Measurements from ENCODE around the gene NTN3.
A peak's percentile ranks its signal among the peaks of the same experiment; 100 is the strongest.

Gene NTN3

DNA sequence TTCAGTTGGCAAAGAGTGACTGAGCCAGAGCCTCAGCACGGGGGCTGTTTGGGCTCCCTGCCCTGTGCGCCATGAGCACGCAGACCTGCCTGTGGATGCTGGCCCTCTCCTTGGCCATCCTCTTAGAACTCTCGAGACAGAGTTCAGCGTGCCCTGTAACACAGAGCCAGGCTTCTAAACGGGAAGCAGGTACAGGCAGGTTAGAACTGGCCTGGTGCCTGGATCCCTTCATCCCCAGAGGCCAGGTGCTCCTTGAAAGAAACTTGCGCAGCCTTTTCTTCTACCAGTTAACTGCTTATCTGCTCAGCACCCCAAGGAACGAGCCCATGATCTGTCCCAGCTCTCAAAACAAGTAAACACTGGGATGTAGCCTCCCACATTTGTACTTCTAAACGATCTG lies 35.0 kb upstream of the NTN3 start:
- no peaks in the 10 kb centered on the region for H3K27me3 ChIP-seq (ENCODE audit: control insufficient read depth in 3 of 3, insufficient read depth in 3 of 3, low read depth in 1 of 3, low read length in 3 of 3)
- H3K4ac ChIP-seq (ENCODE audit: low read length): no peak overlapping the region
- no peak overlapping the region for H2BK15ac ChIP-seq (ENCODE audit: low read length)
- no peak for DNase-seq (ENCODE audit: low spot score)
- H3K4me1 ChIP-seq (ENCODE audit: control insufficient read depth in 2 of 2, insufficient read depth in 1 of 2, low read depth in 1 of 2, low read length in 2 of 2): no peaks in the 10 kb centered on the region
- H2BK12ac ChIP-seq (ENCODE audit: low read length): no peak overlapping the region
- H3K14ac ChIP-seq (ENCODE audit: low read length): no peak overlapping the region
- H2BK5ac ChIP-seq (ENCODE audit: low read length): no peak overlapping the region
- no peaks in the 10 kb centered on the region for H3K9me3 ChIP-seq (replicated peaks in 1 of 2; ENCODE audit: control insufficient read depth in 2 of 2, insufficient read depth in 1 of 2, low read depth in 1 of 2, low read length in 2 of 2)
- H3K36me3 ChIP-seq (replicated peaks in 1 of 2; ENCODE audit: control insufficient read depth in 2 of 2, insufficient read depth in 2 of 2, low read length in 2 of 2): peaks cover 58 to 93% of the 10 kb centered on the region in 2 donors
- no peak overlapping the region for H2BK120ac ChIP-seq (ENCODE audit: low read depth, low read length)
- H3K4me3 ChIP-seq (ENCODE audit: low read length in 2 of 2): no peak overlapping the region
- no peak overlapping the region for H2AFZ ChIP-seq (ENCODE audit: low read length)
- no peak overlapping the region for H4K8ac ChIP-seq (ENCODE audit: low read depth, low read length)
- H2AK5ac ChIP-seq (ENCODE audit: low read depth, low read length): no peak overlapping the region
- no CpG with 5 or more reads among the region's 9 CpGs for WGBS, 2 donors (ENCODE audit: extremely low coverage in 2 of 2, insufficient read length in 2 of 2, insufficient replicate concordance in 1 of 2)
- no peak overlapping the region for H3K18ac ChIP-seq (ENCODE audit: low read length)
- H4K91ac ChIP-seq (ENCODE audit: low read depth, low read length, poor library complexity): no peak overlapping the region
- H3K79me1 ChIP-seq (ENCODE audit: low read depth, low read length): peaks cover 8% of the 10 kb centered on the region
- H3K9ac ChIP-seq (ENCODE audit: low read depth, low read length, poor library complexity): no peak overlapping the region
- H3K27ac ChIP-seq (replicated peaks; ENCODE audit: low read length): no peak overlapping the region
- H3K23ac ChIP-seq (ENCODE audit: low read depth, low read length, poor library complexity): no peak overlapping the region
- no peak overlapping the region for H3K4me2 ChIP-seq (ENCODE audit: insufficient read depth, low read length, poor library complexity, severe bottlenecking)

DNA sequence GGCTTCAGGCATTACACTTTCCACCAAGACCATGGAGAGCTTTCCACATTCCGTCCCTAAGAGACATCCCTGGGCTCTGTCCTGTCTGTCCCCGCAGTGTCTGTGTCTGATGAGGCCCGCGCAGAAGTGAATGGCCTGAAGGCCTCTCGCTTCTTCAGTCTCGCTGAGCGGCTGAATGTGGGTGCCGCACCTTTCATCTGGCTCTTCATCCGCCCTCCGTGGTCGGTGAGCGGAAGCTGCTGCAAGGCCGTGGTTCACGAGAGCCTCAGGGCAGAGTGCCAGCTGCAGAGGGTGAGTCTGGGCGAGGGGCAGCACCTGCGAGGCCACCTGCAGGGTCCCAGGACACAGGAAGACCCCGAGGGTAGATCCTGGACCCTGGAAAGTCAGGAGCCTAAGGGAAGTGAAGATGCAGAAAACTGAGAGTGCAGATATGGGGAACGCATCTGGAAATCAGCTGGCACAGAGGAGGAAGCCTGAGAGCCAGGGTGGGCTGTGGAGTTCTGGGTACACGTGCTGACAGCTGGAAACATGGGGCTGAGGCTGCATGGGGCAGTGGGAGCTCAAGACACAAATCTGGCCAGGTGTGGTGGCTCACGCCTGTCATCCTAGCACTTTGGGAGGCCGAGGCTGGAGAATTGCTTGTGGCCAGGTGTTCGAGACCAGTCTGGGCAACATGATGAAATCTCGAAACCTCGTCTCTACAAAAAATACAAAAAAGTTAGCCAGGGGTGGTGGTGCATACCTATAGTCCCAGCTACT lies 33.9 kb upstream of the NTN3 start:
- Histone ChIP-seq H2BK15ac (ENCODE audit: low read length) (no peak overlapping the region), H3K4ac (ENCODE audit: low read length) (no peak overlapping the region), H4K8ac (ENCODE audit: low read depth, low read length) (no peak overlapping the region), H2BK120ac (ENCODE audit: low read depth, low read length) (no peak overlapping the region), H3K9ac (ENCODE audit: low read depth, low read length, poor library complexity) (no peak overlapping the region), H3K4me3 (ENCODE audit: low read length in 2 of 2) (no peak overlapping the region), H3K9me3 (replicated peaks in 1 of 2; ENCODE audit: control insufficient read depth in 2 of 2, insufficient read depth in 1 of 2, low read depth in 1 of 2, low read length in 2 of 2) (no peaks in the 10 kb centered on the region), H3K14ac (ENCODE audit: low read length) (no peak overlapping the region), H2AFZ (ENCODE audit: low read length) (no peak overlapping the region), H3K27ac (replicated peaks; ENCODE audit: low read length) (no peak overlapping the region), H2BK12ac (ENCODE audit: low read length) (no peak overlapping the region), H3K79me1 (ENCODE audit: low read depth, low read length) (peaks cover 5% of the 10 kb centered on the region), H3K27me3 (ENCODE audit: control insufficient read depth in 3 of 3, insufficient read depth in 3 of 3, low read depth in 1 of 3, low read length in 3 of 3) (no peaks in the 10 kb centered on the region), H3K18ac (ENCODE audit: low read length) (no peak overlapping the region), H2AK5ac (ENCODE audit: low read depth, low read length) (no peak overlapping the region), H3K36me3 (replicated peaks in 1 of 2; ENCODE audit: control insufficient read depth in 2 of 2, insufficient read depth in 2 of 2, low read length in 2 of 2) (peaks cover 59 to 89% of the 10 kb centered on the region in 2 donors), H3K23ac (ENCODE audit: low read depth, low read length, poor library complexity) (no peak overlapping the region), H4K91ac (ENCODE audit: low read depth, low read length, poor library complexity) (no peak overlapping the region), H3K4me2 (ENCODE audit: insufficient read depth, low read length, poor library complexity, severe bottlenecking) (no peak overlapping the region), H3K4me1 (ENCODE audit: control insufficient read depth in 2 of 2, insufficient read depth in 1 of 2, low read depth in 1 of 2, low read length in 2 of 2) (no peaks in the 10 kb centered on the region), H2BK5ac (ENCODE audit: low read length) (no peak overlapping the region)
- WGBS, 2 donors (ENCODE audit: extremely low coverage in 2 of 2, insufficient read length in 2 of 2, insufficient replicate concordance in 1 of 2): no CpG with 5 or more reads among the region's 24 CpGs
- no peak for DNase-seq (ENCODE audit: low spot score)

DNA sequence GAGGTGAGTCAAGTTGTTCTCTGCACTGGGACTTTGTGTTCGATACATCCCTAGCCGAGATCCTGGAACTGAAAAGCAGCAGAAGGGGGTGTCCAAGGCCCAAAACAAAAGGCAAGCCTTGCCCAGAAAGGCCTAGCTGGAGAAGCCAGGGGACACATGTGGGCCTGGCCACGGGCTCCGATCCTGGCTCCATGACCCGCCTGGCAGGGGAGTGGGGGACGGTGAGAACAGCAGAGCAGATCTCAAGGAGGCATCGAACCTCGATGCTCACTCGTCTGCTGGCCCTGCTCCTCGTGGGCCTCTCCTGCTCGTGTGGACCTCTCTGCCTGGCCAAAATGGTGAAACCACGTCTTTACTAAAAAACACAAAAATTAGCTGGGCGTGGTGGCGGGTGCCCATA lies 33.0 kb upstream of the NTN3 start:
- Histone ChIP-seq H3K27me3 (ENCODE audit: control insufficient read depth in 3 of 3, insufficient read depth in 3 of 3, low read depth in 1 of 3, low read length in 3 of 3) (no peaks in the 10 kb centered on the region), H3K14ac (ENCODE audit: low read length) (no peak overlapping the region), H3K79me1 (ENCODE audit: low read depth, low read length) (peaks cover 2% of the 10 kb centered on the region), H3K23ac (ENCODE audit: low read depth, low read length, poor library complexity) (no peak overlapping the region), H2AFZ (ENCODE audit: low read length) (no peak overlapping the region), H3K9ac (ENCODE audit: low read depth, low read length, poor library complexity) (no peak overlapping the region), H4K8ac (ENCODE audit: low read depth, low read length) (peak overlapping the region; percentile 65), H2BK15ac (ENCODE audit: low read length) (no peak overlapping the region), H3K27ac (replicated peaks; ENCODE audit: low read length) (no peak overlapping the region), H2BK12ac (ENCODE audit: low read length) (no peak overlapping the region), H2AK5ac (ENCODE audit: low read depth, low read length) (no peak overlapping the region), H3K4me3 (ENCODE audit: low read length in 2 of 2) (peak overlapping the region in 1 of 2 donors; percentile 30), H3K4me1 (ENCODE audit: control insufficient read depth in 2 of 2, insufficient read depth in 1 of 2, low read depth in 1 of 2, low read length in 2 of 2) (no peaks in the 10 kb centered on the region), H3K36me3 (replicated peaks in 1 of 2; ENCODE audit: control insufficient read depth in 2 of 2, insufficient read depth in 2 of 2, low read length in 2 of 2) (peaks cover 50 to 81% of the 10 kb centered on the region in 2 donors), H4K91ac (ENCODE audit: low read depth, low read length, poor library complexity) (no peak overlapping the region), H3K9me3 (replicated peaks in 1 of 2; ENCODE audit: control insufficient read depth in 2 of 2, insufficient read depth in 1 of 2, low read depth in 1 of 2, low read length in 2 of 2) (no peaks in the 10 kb centered on the region), H2BK5ac (ENCODE audit: low read length) (no peak overlapping the region), H3K18ac (ENCODE audit: low read length) (no peak overlapping the region), H2BK120ac (ENCODE audit: low read depth, low read length) (no peak overlapping the region), H3K4ac (ENCODE audit: low read length) (no peak overlapping the region), H3K4me2 (ENCODE audit: insufficient read depth, low read length, poor library complexity, severe bottlenecking) (no peak overlapping the region)
- no peak for DNase-seq (ENCODE audit: low spot score)
- whole genome bisulfite sequencing, 2 donors (ENCODE audit: extremely low coverage in 2 of 2, insufficient read length in 2 of 2, insufficient replicate concordance in 1 of 2): no CpG with 5 or more reads among the region's 14 CpGs

DNA sequence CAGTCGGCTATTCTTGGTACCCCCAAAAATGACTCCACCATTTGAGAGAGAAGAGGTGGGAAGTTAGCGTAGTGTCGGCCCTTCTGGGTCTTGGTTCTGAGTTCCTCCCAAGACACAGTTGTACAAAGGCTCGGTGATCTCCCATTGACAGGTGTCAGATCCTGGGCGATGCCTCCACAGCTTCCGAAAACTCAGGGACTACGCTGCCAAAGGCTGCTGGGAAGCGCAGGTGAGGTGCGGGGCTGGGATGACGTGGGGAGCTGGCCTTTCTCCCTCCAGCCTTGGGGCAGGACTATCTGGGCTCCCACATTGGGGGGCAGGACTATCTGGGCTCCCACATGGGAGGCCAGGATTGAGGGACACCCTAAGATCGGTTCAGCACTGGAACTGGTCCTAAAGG lies 31.5 kb upstream of the NTN3 start:
- no peak overlapping the region for H2BK5ac ChIP-seq (ENCODE audit: low read length)
- H4K8ac ChIP-seq (ENCODE audit: low read depth, low read length): no peak overlapping the region
- H2BK15ac ChIP-seq (ENCODE audit: low read length): no peak overlapping the region
- H2AK5ac ChIP-seq (ENCODE audit: low read depth, low read length): no peak overlapping the region
- H3K4me3 ChIP-seq (ENCODE audit: low read length in 2 of 2): no peak overlapping the region
- no peak overlapping the region for H4K91ac ChIP-seq (ENCODE audit: low read depth, low read length, poor library complexity)
- no peak overlapping the region for H2BK12ac ChIP-seq (ENCODE audit: low read length)
- no peak overlapping the region for H3K18ac ChIP-seq (ENCODE audit: low read length)
- WGBS, 2 donors (ENCODE audit: extremely low coverage in 2 of 2, insufficient read length in 2 of 2, insufficient replicate concordance in 1 of 2): no CpG with 5 or more reads among the region's 11 CpGs
- H3K9ac ChIP-seq (ENCODE audit: low read depth, low read length, poor library complexity): no peak overlapping the region
- no peaks in the 10 kb centered on the region for H3K4me1 ChIP-seq (ENCODE audit: control insufficient read depth in 2 of 2, insufficient read depth in 1 of 2, low read depth in 1 of 2, low read length in 2 of 2)
- H2BK120ac ChIP-seq (ENCODE audit: low read depth, low read length): no peak overlapping the region
- H3K14ac ChIP-seq (ENCODE audit: low read length): no peak overlapping the region
- H3K27me3 ChIP-seq (ENCODE audit: control insufficient read depth in 3 of 3, insufficient read depth in 3 of 3, low read depth in 1 of 3, low read length in 3 of 3): no peaks in the 10 kb centered on the region
- H3K4me2 ChIP-seq (ENCODE audit: insufficient read depth, low read length, poor library complexity, severe bottlenecking): no peak overlapping the region
- DNase-seq (ENCODE audit: low spot score): no peak
- H3K9me3 ChIP-seq (replicated peaks in 1 of 2; ENCODE audit: control insufficient read depth in 2 of 2, insufficient read depth in 1 of 2, low read depth in 1 of 2, low read length in 2 of 2): no peaks in the 10 kb centered on the region
- H3K36me3 ChIP-seq (replicated peaks in 1 of 2; ENCODE audit: control insufficient read depth in 2 of 2, insufficient read depth in 2 of 2, low read length in 2 of 2): peaks cover 49 to 77% of the 10 kb centered on the region in 2 donors
- H2AFZ ChIP-seq (ENCODE audit: low read length): no peak overlapping the region
- no peak overlapping the region for H3K27ac ChIP-seq (replicated peaks; ENCODE audit: low read length)
- peaks cover 2% of the 10 kb centered on the region for H3K79me1 ChIP-seq (ENCODE audit: low read depth, low read length)
- no peak overlapping the region for H3K4ac ChIP-seq (ENCODE audit: low read length)
- H3K23ac ChIP-seq (ENCODE audit: low read depth, low read length, poor library complexity): no peak overlapping the region

Data from neuronal stem cell (in vitro differentiated cells).